Subcutaneous adipose tissue (tissue), 4 donors: Measurements from ENCODE around the gene CPT1A. TPM values are rescaled to one million over a fixed set of nuclear protein-coding genes. Genes with fewer than 3 reads are reported as not detected.

Experiments used
- CTCF ChIP-seq: fragments of 450-650 bp; IDR thresholded peaks from one replicate; pipeline ENCODE4 v1.5.1; 2016; ENCODE audit warnings: low read depth, mild to moderate bottlenecking, control low read depth, antibody characterized with exemption, moderate library complexity
- total RNA-seq, 4 donors: library from RNA; depleted of rRNA; stranded (reverse); fragments of >200 nt; gene quantifications; one replicate each; pipeline ENCODE4 v1.1.0, GENCODE V29; 2016

CPT1A gene
- total RNA-seq, 4 donors from 2014 or later, result 26.6 to 47.9 (median 35.8) TPM

DNA sequence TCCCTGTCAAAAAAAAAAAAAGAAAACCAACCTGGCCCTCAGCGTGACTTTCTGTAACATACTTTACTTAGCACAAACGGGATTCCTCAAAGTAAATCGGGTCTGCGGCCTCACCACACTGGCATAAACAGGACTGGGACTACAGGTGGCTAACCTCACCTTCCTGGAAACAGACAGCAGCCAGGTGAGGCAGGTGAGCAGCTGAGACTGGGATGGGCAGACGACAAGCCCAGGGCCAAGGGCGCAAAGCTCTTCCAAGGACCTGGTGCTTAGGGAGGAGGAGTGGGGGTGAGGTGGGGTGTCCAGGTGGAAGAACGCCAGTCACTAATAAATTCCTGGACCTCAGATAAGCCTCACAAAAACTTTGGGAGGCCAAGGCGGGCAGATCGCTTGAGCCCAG, 15.0 kb downstream of the CPT1A start:
- no peak for TF ChIP-seq CTCF

DNA sequence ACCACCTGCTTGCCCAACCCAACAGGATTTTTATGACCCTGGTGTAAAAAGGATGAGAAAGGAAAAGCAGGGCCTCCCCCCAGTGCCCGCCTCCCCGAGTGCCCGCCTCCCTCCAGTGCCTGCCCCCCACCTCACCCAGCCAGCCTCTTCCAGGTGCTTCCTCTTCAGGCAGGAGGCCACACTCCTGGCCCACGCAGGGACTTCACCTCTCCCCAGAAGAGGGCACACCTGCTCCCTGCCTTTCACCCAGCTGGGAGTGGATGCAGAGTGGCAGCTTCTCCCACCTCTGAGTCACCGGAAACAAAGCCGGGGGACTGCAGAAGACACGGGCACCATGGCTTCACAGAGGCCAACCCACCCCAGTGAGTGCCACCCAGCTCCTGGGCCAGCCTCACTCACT, 16.1 kb downstream of the CPT1A start:
- no peak for TF ChIP-seq CTCF

DNA sequence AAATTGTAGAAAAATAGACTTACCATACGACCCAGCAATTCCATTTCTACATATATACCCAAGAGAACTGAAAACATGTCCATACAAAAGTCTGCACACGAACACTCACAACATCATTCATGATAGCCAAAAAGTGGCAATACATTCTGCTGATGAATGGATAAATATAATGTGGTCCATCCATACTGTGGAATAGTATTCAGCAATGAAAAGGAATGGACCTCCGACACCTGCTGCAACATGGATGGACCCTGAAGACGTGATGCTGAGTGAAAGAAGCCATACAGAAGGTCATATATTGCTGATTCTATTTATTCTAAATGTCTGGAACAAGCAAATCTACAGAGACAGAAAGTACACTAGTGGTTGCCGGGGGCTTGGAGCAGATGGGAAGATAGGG, 19.2 kb downstream of the CPT1A start:
- no peak for TF ChIP-seq CTCF

DNA sequence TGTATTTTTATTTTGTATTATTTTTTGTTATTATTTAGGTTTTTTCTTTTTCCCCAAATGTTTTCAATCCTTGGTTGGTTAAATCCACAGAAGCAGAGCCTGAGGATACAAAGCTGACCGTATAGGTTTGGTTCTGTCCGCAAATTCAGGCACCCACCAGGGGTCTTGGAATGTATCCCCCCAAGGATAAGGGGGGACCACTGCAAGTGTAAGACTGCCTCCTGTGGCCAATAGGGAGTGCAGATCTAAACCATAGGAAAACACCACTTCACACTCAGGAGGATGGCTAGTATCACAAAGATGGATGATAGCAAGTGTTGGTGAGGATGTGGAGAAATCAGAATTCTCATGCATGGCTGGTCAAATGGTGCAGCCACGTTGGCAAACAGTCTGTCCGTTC, 20.0 kb downstream of the CPT1A start:
- TF ChIP-seq CTCF, result no peak

DNA sequence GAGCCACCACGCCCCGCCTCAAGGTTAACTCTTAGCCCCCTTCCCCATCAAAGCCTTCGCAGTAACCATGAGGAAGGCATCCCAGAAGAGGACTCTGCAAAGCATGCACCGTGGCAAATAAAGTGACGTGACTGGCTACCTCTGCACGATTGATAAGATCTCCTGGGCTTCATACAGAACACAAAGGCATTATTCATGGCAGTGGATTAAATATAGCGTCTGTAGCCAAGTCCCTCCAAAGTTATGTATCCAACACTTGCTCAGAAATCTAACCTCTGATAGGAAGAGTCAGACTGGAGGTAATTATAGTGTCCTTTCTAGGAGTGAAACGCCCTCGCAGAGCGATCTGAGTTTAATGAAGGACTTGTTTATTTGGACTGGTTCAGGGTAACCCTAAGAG, 22.4 kb downstream of the CPT1A start:
- TF ChIP-seq CTCF, result no peak

- no peak for TF ChIP-seq CTCF
Observed at GRCh38 chr11:68818181-68818580, 23.5 kb downstream of the CPT1A start.

DNA sequence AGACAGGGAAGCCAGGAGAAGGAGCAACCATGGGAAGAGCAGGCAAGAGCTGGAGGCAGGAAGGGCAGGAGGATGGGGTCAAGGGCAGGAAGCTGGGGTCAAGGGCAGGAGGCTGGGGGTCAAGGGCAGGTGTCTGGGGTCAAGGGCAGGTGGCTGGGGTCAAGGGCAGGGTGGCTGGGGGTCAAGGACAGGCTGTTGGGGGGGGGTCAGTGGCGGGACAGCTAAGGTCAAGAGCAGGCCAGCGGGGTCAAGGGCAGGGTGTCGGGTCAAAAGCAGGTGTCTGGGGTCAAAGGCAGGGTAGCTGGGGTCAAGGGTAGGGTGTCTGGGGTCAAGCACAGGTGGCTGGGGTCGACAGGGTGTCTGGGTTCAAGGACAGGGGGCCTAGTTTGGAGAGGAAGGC, 24.2 kb downstream of the CPT1A start:
- no peak for TF ChIP-seq CTCF
